DND-41 (cell line): ENCODE results near the gene CCRL2.
"Not testable (repeated sequence)": the region's sequence is repeated elsewhere in the genome, so short reads cannot be mapped to it uniquely, and the experiment has no call there.

Experiments used
- EZH2 ChIP-seq: IDR thresholded peaks from 3 replicates; pipeline ENCODE4 v1.6.1; 2012; ENCODE audit warnings: borderline replicate concordance, low read depth, mild to moderate bottlenecking, moderate library complexity, low read length, inconsistent platforms; ENCODE audit not compliant: severe bottlenecking
- TF ChIP-seq, protein P1 (sequence below): IDR thresholded peaks from 2 replicates; pipeline ENCODE4 v1.5.1; 2012; ENCODE audit warnings: borderline replicate concordance, low read length, moderate library complexity, mild to moderate bottlenecking; ENCODE audit not compliant: poor library complexity, severe bottlenecking; ENCODE audit errors: extremely low read depth

DNA sequence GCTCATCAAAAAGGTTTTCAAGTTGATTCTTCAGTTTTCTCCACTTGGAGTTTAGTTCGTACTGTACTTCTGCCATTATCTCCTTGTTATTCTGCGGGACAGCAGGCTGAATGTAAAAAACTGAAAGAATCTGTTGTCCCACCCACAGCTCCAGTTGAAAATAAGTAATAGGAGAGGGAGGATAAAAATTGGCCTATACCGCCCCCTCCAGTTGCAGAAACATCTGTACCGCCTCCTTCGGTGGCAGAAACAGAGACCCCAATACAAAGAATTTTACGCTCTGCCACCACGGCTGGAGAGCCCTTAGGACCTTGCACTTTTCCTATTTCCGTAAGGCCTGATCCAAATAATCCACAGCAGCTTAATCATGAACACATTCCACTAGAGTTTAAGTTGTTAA, 20.3 kb downstream of the CCRL2 start:
- TF ChIP-seq, protein P1, sequence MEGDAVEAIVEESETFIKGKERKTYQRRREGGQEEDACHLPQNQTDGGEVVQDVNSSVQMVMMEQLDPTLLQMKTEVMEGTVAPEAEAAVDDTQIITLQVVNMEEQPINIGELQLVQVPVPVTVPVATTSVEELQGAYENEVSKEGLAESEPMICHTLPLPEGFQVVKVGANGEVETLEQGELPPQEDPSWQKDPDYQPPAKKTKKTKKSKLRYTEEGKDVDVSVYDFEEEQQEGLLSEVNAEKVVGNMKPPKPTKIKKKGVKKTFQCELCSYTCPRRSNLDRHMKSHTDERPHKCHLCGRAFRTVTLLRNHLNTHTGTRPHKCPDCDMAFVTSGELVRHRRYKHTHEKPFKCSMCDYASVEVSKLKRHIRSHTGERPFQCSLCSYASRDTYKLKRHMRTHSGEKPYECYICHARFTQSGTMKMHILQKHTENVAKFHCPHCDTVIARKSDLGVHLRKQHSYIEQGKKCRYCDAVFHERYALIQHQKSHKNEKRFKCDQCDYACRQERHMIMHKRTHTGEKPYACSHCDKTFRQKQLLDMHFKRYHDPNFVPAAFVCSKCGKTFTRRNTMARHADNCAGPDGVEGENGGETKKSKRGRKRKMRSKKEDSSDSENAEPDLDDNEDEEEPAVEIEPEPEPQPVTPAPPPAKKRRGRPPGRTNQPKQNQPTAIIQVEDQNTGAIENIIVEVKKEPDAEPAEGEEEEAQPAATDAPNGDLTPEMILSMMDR = peak; percentile 50
- TF ChIP-seq EZH2 = not testable (repeated sequence)
